Endothelial cell of umbilical vein (primary cell): Measurements from ENCODE around the gene STAT1.
"Not testable (repeated sequence)": the region's sequence is repeated elsewhere in the genome, so short reads cannot be mapped to it uniquely, and the experiment has no call there.

ENCODE experiments used
- CTCF ChIP-seq, 2 donors: IDR thresholded peaks; 1 replicate in 1 of 2; 2 replicates in 1 of 2; pipeline ENCODE4 v1.5.1; 2011; ENCODE audit warnings: low read length in 2 of 2, mild to moderate bottlenecking in 2 of 2, moderate library complexity in 2 of 2, control low read depth in 1 of 2, inconsistent platforms in 1 of 2, low read depth in 1 of 2; ENCODE audit not compliant: insufficient read depth in 1 of 2; ENCODE audit errors: extremely low read depth in 1 of 2
- EZH2 ChIP-seq: IDR thresholded peaks from 2 replicates; pipeline ENCODE4 v1.6.1; 2012; ENCODE audit warnings: borderline replicate concordance, low read depth, mild to moderate bottlenecking, moderate library complexity, low read length, inconsistent platforms; ENCODE audit not compliant: severe bottlenecking
- FOS ChIP-seq: IDR thresholded peaks from 2 replicates; pipeline ENCODE4 v1.6.1; 2011; ENCODE audit warnings: mild to moderate bottlenecking, low read length, moderate library complexity, borderline replicate concordance; ENCODE audit not compliant: insufficient read depth
- POLR2AphosphoS5 ChIP-seq: IDR thresholded peaks from 2 replicates; pipeline ENCODE4 v1.6.1; 2012; ENCODE audit warnings: low read depth, mild to moderate bottlenecking, control low read depth, low read length, moderate library complexity; ENCODE audit not compliant: insufficient read depth

GRCh38 chr2:190995315-190995714, 18.7 kb downstream of the STAT1 start:
- TF ChIP-seq EZH2; CTCF (IDR thresholded peaks at IDR 0.05; ENCODE audit: extremely low read depth in 1 of 2, insufficient read depth in 1 of 2, low read depth in 1 of 2, low read length in 2 of 2); FOS; POLR2AphosphoS5: not testable (repeated sequence)
